Right lobe of liver (tissue), 6 donors: ENCODE results near the gene FRMPD2. TPM values are rescaled to one million over a fixed set of nuclear protein-coding genes. Genes with fewer than 3 reads are reported as not detected.
A peak's percentile ranks its signal among the peaks of the same experiment; 100 is the strongest.

Experiments
- ATAC-seq, 4 donors: fragments of 200-7000 bp; cut with Tn5 transposase; one replicate each; pipeline ENCODE4 v1.9.1; 2020; ENCODE audit warnings: mild to moderate bottlenecking in 4 of 4, moderate library complexity in 4 of 4
- DNase-seq, 3 donors: peaks; one replicate each; pipeline ENCODE4 v3.0.0-alpha.2; 2020
- H3K27ac ChIP-seq, 3 donors: fragments of 200-600 bp; one replicate each; pipeline ENCODE4 v1.8.0; 2022
- H3K27me3 ChIP-seq, 2 donors: fragments of 200-600 bp; one replicate each; pipeline ENCODE4 v1.8.0; 2022
- H3K36me3 ChIP-seq, 4 donors: fragments of 200-600 bp; sonication (generic) in 1 of 4; one replicate each; pipeline versions ENCODE4 v1.5.1 to v1.8.0; 2017 to 2022; ENCODE audit warnings: control low read depth in 1 of 4
- H3K4me1 ChIP-seq, 4 donors: fragments of 200-600 bp; sonication (generic) in 1 of 4; one replicate each; pipeline versions ENCODE4 v1.5.1 to v1.8.0; 2017 to 2022; ENCODE audit warnings: control low read depth in 1 of 4
- H3K4me3 ChIP-seq, 3 donors: fragments of 200-600 bp; one replicate each; pipeline ENCODE4 v1.8.0; 2022
- H3K9me3 ChIP-seq, 4 donors: fragments of 200-600 bp; sonication (generic) in 1 of 4; one replicate each; pipeline versions ENCODE4 v1.5.1 to v1.8.0; 2017 to 2022; ENCODE audit warnings: control low read depth in 1 of 4
- CTCF ChIP-seq, 4 donors: fragments of 200-600 bp in 3 of 4; fragments of 450-650 bp in 1 of 4; IDR thresholded peaks; one replicate each; pipeline versions ENCODE4 v1.5.1 to v1.8.0; 2016 to 2022; ENCODE audit warnings: antibody characterized with exemption in 4 of 4, mild to moderate bottlenecking in 2 of 4
- POLR2A ChIP-seq: fragments of 450-650 bp; IDR thresholded peaks from one replicate; pipeline ENCODE4 v1.6.1; 2017; ENCODE audit warnings: antibody characterized with exemption, mild to moderate bottlenecking
- WGBS: methylation state at CpG from one replicate; pipeline ENCODE4 v1.1.6; 2018; ENCODE audit warnings: low coverage, low lambda C conversion rate; ENCODE audit not compliant: insufficient coverage; ENCODE audit errors: missing lambda C conversion rate; 5-methylcytosine and 5-hydroxymethylcytosine counted together
- intact Hi-C, 2 donors: fragments of 100-400 bp; cut with DNase I; formaldehyde crosslinking; loops; one replicate each; pipeline versions ENCODE4 v1.11.2 to v1.14.1; 2022
- total RNA-seq, 6 experiments: library from RNA; depleted of rRNA in 2 of 6; stranded (reverse); fragments of >200 nt in 2 of 6; fragmentation: NEBNext Ultra II Directional in 3 of 6; extraction: Animal tissue kit (Norgen Biotek cat#: 25700) in 3 of 6; gene quantifications; one replicate each; pipeline versions ENCODE4 v1.1.0 to v1.2.4, GENCODE V29; 2016 to 2023
- donor health status: DM: no; HTN: yes; CAD: no.
- donor health status: DM: no; HTN: no; CAD: no.
- donor health status: DM: no; HTN: no; CAD: no.
- donor health status: DM: no; HTN: yes; CAD: no.
- donor health status: DM: no; HTN: yes; CAD: no.

FRMPD2 gene
- total RNA-seq, 6 experiments from 2014 or later, result not detected

GRCh38 chr10:48195803-48196202 is 78.7 kb downstream of the FRMPD2 start:
- intact Hi-C loops, result no loop called here
- Histone ChIP-seq H3K36me3 (no peaks in the 10 kb centered on the region), H3K4me1 (no peaks in the 10 kb centered on the region), H3K9me3 (no peaks in the 10 kb centered on the region), H3K27me3 (no peaks in the 10 kb centered on the region), H3K27ac (no peak overlapping the region), H3K4me3 (no peak overlapping the region)
- no peak for DNase-seq
- no peak for ATAC-seq
- 69% methylated on average over 2 of the region's 2 CpGs for WGBS
- TF ChIP-seq CTCF (IDR thresholded peaks at IDR 0.05), result no peak
- no peak for TF ChIP-seq POLR2A

GRCh38 chr10:48194830-48195229 is 79.7 kb downstream of the FRMPD2 start:
- ATAC-seq (peak in 2 of 4 donors; percentile 18 to 74), DNase-seq (no peak)
- H3K9me3 ChIP-seq, result no peaks in the 10 kb centered on the region
- no peaks in the 10 kb centered on the region for H3K36me3 ChIP-seq
- no peak overlapping the region for H3K4me3 ChIP-seq
- H3K4me1 ChIP-seq, result no peaks in the 10 kb centered on the region
- H3K27ac ChIP-seq, result no peak overlapping the region
- WGBS, result no CpG with 5 or more reads among the region's 1 CpG
- no peak for TF ChIP-seq CTCF (IDR thresholded peaks at IDR 0.05)
- TF ChIP-seq POLR2A, result no peak
- intact Hi-C loops, result no loop called here
- H3K27me3 ChIP-seq, result no peaks in the 10 kb centered on the region

- Histone ChIP-seq H3K36me3 (no peaks in the 10 kb centered on the region), H3K27me3 (no peaks in the 10 kb centered on the region), H3K4me3 (no peak overlapping the region), H3K27ac (no peak overlapping the region), H3K9me3 (no peaks in the 10 kb centered on the region), H3K4me1 (no peaks in the 10 kb centered on the region)
- no peak for TF ChIP-seq CTCF (IDR thresholded peaks at IDR 0.05)
- TF ChIP-seq POLR2A, result no peak
- DNase-seq (no peak), ATAC-seq (no peak)
- intact Hi-C loops, result no loop called here
- WGBS, result 88% methylated on average over 2 of the region's 2 CpGs
These were observed 80.9 kb downstream of the FRMPD2 start for GRCh38 chr10:48193556-48193955.

GRCh38 chr10:48192881-48193450 is 81.5 kb downstream of the FRMPD2 start:
- Histone ChIP-seq H3K27me3 (no peaks in the 10 kb centered on the region), H3K27ac (no peak overlapping the region), H3K4me1 (no peaks in the 10 kb centered on the region), H3K36me3 (no peaks in the 10 kb centered on the region), H3K4me3 (no peak overlapping the region), H3K9me3 (no peaks in the 10 kb centered on the region)
- TF ChIP-seq POLR2A, result no peak
- TF ChIP-seq CTCF (IDR thresholded peaks at IDR 0.05), result no peak
- no peak for ATAC-seq
- no peak for DNase-seq
- WGBS, result 69% methylated on average over 9 of the region's 9 CpGs
- intact Hi-C loops, result no loop called here
